NCI-H226 (cell line): ENCODE results near the gene TM4SF1.

Source experiments
- DNase-seq: peaks from one replicate; pipeline ENCODE4 v3.0.0-alpha.2; 2015

Gene TM4SF1, protein sequence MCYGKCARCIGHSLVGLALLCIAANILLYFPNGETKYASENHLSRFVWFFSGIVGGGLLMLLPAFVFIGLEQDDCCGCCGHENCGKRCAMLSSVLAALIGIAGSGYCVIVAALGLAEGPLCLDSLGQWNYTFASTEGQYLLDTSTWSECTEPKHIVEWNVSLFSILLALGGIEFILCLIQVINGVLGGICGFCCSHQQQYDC

DNA sequence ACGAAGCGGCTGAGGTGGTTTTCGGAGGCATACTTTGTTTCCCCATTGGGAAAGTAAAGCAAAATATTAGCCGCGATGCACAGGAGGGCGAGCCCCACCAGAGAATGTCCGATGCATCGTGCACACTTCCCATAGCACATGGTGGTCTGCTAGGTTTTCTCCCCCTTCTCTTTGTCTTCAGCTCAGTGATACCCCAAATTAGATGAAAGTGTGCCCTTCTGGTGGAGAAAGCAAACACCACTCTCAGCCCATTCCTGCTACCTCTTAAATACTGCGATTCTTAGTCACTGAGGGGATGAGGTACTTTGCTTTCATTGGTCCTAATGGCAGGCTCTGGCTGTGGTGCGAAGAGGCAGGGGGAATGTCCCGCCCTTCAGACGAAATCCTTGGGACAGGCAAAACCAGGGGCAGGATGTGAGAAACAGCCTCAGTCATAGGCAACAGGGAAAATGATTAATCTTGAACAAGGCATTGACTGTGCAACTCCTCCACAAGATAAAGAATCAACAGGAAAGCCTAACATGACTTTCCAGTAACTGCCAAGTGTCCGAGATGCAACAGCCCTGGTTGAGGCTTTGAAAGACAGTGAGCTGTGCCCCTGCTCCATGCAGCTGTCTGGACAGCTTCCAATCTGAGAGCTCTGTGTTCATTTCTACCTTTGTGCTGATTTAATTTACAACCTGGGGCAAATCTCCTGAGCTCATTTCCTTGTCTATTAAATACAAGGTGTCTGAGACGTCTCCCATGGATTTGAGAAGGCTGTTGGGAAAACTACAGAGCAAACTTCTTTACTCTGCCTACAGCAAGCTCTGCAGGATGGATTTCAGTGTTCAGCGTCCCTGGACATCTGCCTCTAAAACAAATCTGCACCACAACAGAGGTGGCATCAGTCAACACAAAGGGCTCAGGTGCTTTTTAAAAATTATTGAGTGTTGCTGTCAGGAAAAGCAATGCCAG lies at the start of gene TM4SF1:
Gene TM4SF1, minus strand, starts transcription at position 242 of the 957 bp plus-strand sequence. Its CDS starts 102 bp downstream, at position 140.
- DNase-seq: peak; percentile 99

DNA sequence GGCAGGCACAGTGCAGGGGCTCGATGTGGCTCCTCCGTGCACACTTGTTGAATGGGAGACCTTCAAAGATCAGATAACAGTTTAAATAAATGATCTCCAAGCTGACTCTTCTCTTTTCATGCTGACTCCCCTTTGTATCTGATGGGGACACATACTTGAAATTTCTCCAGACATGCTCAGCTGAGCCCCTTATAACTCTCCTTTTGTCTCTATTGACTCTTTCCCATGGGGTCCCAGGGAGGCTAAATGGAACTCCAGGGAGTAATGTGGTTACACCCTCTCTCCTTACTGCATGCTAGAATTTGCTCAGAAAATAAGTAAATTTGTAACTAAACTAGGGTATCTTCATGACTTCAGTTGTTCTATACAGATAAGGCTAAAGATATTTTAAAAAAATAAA lies 48.9 kb upstream of the TM4SF1 start:
- DNase-seq: no peak

DNA sequence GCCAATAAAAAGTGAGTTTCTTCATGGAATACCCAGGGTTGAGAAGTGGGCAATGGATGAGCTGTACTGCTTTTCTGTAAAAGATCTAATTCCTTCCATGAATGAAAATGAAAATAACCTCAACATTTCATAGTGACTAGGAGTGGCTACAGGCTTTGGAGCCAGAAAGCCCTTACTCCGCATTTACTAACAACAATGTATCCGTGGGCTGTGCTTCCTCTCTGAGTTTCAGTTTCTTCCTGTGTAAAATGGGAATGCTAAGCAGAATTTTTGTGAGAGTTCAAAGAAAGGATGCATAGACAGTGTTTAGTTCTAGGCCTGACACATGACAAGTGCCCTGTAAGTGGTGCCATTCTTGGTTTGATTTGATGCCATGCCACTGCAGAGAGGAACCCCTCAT lies 47.5 kb upstream of the TM4SF1 start:
- DNase-seq: no peak

DNA sequence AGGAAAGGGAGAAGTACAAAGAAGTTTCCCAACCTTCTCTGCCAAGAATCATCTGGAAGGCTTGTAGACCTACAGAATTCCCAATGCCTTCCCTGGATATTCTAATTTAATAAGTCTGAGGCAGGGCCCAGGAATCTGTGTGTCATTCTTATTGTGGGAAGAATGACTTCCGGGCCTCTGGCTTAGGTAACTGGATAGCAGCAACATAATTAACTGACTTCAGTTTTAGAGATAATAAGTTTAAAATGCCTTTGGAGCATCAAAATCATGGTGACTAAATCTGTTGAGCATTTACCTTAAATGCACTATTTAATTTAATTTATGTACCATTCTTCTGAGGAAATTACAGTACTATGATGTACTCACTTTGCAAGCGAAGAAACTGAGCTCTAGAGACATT lies 44.3 kb upstream of the TM4SF1 start:
- DNase-seq: no peak

DNA sequence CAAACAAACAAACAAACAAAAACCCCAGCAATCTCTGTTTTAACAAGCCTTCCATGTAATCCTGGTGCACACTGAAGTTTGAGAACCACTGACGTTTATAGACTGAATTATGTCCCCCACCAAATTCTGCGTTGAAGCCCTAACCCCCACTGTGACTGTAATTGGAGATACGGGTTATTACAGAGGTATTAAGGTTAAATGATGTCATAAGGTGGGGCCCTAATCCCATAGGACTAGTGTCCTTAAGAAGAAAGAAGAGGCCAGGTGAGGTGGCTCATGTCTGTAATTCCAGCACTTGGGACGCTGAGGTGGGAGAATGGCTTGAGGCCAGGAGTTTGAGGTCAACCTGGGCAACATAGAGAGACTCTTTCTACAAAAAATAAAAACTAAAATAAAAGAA lies 42.4 kb upstream of the TM4SF1 start:
- DNase-seq: no peak

DNA sequence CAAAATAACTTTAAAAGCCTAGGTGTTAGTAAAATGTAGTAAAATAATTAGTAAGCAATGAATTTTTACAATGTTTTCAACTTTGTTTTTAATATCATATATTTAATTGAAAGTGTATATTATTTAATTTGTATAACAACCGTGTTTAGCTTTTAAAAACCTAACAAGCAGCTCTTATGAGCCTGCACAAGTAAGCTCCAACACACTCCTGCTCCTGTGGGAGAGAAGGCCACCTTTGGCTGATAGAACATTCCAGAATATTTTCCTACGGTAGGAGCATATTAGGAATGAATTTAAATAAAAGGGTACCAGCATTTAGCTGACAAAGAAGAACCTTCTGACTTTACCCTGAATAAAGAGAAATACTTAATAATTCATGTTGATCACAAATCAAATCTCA lies 40.3 kb upstream of the TM4SF1 start:
- no peak for DNase-seq

DNA sequence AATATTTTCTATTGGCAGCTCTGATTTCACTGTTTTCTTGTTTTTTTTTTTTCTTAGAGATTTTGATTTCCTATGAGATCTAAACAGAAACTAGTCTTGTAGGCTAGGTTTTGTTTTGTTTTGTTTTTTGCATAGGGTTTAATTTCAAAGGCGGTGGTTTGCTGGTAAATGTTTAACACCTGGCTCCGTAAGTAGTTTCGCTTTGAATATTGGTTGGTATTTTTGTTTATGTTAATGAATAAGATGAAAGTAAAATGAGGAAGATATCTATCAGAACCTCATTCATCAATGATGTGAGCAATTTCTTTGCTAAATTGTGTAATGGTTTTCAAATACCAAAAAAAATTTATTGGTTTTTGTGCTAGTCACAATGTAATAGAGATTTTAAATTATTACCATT lies 39.7 kb upstream of the TM4SF1 start:
- DNase-seq: no peak

DNA sequence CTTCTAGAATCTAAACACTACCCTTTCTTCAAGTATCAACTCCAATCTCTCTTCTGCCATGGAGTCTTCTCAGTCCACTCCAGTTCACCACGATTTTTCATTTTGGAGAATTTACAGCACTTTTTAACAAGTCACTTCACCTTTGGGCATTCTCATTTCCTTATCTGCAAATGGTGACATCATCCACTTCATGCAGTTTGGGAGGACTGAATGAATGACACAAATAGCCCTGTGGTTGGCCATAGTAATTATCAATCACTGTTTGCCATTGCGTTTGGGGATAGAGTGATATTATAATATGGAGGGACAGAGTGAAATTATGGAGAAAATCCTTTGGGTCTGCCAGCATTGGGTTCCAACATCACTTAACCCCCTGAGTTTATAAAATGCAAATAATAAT lies 38.0 kb upstream of the TM4SF1 start:
- no peak for DNase-seq

DNA sequence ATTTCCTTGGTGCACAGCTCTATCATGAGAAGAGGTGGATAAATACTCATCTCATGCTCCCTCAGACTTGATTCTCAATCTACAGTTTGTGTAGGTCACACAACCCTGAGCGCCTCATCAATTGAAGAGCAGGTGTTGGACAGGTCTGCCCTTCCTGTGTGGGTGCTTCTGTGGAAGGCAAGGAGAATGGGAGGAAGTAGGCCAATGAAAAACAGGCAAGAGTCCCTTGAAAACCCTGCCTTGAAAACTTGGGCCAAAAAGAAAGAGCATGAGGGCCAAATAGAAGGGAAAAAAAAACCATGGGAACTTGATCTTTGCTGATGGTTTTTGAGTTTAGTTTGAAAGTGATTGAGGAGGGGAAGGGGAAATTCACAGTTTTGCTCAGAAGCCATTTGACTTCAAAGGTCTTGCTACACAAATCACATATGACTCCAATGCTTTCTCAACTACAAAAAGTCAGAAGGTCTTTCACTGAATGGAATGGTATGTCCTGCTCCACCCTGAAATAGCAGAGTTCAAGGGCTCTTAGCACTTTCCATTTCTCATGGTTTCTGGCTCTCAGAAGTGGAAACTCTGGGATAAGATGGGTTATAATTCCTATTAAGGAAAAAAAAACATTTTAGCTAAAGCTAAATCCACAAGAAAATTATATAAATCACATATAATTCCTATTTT lies 37.2 kb upstream of the TM4SF1 start:
- no peak for DNase-seq

DNA sequence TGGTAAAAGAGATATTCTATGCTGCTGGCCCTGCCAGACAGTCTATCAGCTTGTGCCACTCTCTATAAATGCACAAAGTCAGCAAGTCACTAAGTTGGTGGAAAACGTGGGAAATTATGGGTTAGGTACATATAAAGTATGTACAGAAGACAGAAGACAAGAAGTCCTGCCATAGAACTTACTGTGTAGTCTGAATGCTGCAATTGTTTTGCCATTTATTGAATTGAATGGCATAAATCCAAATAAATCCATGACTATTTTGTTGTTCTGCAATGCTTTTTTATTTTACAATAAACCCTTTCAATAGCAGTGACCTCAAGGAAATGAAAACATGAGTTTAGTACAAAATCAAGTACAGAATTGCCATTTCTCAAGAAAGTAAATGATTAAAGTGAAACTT lies 34.1 kb upstream of the TM4SF1 start:
- no peak for DNase-seq

DNA sequence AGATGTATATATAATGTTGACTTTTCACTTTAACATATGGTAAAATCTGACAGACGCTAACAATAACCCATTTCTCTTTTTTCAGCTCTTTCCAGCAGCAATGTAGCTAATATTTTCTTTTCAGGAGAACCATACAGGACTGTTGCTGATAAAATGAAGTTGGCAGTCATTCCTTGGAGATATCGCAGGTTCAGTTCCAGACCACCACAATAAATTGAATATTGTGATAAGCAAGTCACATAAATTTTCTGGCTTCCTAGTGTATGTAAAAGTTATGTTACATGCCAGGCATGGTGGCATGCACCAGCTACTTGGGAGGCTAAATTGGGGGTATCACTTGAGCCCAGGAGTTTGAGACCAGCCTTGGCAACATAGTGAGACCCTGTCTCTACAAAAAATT lies 31.9 kb upstream of the TM4SF1 start:
- DNase-seq: no peak

DNA sequence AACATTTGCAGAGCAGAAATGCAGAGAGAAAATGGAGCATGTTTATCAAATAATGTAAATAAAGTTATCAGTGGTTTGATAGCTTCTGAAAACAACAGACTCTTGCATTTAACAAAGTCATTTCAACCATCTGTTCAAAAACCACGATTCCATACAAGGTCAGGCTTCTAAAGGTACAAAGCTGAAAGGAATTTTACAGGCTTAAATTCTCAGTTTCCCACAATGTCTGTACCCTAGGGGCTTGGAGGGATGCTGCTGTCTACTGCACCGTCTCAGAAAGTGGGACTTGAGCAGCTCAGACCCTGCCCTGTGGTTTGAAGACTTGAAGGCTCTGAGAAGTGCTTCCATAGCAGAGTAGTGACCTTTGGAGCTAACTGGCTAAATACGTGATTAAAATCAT lies 30.4 kb upstream of the TM4SF1 start:
- DNase-seq: peak; percentile 29

DNA sequence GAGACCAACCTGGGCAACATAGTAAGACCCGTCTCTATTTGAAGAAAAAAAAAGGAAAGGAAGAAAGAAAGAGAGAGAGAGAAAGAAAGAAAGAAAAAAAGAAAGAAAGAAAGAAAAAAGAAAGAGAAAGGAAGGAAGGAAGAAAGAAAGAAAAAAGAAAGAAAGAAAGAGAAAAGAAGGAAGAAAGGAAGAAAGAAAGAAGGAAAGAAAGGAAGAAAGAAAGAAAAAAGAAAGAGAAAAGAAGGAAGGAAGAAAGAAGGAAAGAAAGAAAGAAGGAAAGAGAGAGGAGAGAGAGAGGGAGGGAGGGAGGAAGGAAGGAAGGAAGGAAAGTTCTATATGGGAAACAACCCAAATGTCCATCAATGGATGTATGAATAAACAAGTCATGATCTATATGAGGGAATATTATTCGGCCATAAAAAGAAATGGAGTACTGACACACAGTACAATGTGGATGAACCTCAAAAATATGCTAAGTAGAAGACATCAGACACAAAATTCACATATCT lies 28.8 kb upstream of the TM4SF1 start:
- DNase-seq: no peak

DNA sequence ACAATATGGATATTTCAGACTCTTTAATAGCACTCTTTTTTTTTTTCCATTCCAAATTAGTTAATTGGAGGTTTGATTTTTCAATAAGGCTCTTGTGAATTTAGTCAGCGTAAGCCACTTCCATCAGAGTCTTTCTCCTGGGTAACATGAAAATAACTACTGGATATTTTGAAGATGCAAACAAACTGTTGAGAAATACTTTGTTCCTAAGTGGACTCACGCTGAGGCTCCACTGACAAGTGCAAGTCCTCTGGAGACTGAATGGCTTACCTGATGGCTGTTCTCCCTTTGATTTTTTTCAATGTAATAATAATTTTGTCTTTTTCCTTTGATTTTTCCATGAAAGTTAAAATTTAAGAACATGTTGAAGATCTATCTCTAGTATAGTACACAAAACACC lies 26.0 kb upstream of the TM4SF1 start:
- no peak for DNase-seq

DNA sequence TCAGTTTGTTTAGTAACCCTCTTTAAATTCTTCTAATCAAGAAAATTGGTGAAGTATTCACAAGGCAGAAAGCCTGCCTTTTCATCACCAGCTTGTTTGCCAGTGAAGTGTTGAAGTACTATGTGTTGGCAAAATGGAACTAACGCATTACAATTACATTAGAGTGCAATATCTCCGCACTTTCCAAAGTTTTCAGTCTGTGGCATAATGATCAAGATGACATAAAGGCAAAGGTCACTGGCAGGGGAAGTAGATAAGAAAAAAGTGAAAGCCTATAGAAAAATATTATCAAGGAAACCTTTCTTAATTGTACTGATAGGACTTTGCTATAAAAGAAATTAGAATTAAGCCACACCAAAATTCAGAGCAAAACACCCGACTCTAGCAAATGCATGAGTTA lies 25.0 kb upstream of the TM4SF1 start:
- DNase-seq: no peak

DNA sequence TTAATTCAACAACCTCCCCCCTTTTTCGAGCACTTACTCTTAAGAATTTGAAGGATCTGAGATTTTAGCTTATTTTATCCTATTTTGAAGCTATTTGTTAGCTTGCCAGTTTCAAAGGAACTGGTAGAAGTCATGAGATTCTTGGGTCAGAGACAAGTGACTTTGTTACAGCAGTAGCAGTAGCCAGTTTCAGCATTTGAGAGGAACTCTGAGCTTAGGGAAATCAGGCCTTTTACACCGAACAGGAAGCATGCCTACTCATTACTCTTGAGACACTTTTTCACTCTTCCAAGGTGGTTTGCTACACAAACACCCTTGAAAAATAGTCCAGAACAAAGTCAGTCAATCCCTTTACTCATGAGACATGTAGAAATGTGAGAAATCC lies 24.5 kb upstream of the TM4SF1 start:
- DNase-seq: peak; percentile 43

DNA sequence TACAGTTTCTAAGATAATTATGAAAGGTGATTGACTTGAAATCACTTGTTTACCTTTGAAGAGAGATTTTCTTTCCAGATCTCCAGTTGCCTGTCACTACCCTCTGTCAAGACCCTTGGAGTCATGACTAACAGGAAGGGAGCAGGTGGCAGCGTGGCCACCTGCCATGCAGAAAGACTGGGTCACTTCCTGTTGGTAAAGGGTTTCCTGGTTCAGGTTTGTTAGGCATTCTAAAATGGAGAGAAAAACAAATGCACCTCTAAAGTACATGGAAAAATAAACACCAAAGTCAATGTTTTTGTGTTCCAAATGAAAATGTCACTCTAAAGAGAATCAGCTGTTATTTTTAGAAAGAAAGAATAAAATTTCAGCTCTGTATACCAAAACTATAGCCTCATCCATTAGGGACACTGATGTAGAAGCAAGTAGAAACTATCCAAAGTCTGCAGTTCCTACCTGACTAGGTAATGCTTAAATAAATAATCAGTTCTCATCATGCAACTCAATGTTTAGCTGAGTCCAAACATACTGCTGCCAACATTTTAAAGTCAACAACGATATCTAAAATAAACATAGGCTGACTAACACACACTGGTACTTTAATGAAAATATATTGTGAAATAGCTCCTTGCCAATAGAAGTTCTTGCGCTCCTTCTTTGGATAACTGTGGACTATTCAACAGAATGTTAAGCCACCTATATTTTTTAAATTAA lies 23.9 kb upstream of the TM4SF1 start:
- DNase-seq: peak; percentile 78

DNA sequence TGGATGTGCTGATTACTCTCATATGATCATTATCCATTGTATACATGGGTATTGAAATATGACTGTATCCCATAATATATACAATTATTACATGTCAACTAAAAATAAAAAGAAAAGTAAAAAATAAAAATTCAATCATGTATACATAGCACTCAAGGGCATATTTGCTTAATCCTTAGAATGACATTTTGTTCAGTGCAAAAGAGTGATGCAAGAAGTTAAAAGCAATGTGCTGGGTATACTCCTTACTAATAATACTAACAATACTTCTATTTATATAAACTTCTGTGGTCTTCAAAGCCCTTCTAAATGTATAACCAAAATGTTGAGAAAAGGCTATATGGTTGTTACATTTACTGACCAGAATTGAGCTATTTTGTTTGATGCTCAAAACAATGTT lies 23.2 kb upstream of the TM4SF1 start:
- DNase-seq: no peak

DNA sequence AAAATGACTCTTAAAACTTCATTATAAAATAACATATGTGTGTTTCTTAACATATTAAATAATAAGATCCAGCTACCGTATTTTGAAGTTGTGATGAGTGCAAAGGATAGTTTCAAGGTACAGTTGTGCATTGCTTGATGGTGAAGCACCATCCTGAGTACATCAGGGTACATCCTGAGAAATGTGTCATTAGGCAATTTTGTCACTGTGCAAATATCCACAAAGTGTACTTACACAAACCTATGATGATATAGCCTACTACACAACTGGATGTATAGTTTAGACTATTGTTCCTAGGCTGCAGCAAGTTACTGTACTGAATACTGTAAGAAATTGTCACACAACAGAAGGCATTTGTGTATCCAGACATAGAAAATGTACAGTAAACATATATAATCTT lies 20.8 kb upstream of the TM4SF1 start:
- no peak for DNase-seq

DNA sequence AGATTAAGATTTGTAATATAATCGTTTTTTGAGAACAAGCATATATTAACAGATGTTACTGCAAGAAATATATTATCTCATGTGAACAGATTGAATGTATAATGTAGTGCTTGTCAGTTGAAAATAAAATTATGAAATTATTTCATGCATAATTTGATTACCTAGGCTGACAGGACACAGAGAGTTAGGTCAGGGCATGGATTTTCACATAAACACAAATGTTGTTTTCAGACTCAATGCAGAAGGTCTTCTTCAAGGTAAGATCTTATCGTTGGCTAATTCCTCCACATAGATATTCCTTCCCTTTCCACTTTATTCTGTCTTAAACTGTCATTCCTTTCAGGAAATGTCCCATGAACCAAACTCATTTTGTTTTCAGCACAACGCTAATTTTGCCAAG lies 20.1 kb upstream of the TM4SF1 start:
- no peak for DNase-seq

DNA sequence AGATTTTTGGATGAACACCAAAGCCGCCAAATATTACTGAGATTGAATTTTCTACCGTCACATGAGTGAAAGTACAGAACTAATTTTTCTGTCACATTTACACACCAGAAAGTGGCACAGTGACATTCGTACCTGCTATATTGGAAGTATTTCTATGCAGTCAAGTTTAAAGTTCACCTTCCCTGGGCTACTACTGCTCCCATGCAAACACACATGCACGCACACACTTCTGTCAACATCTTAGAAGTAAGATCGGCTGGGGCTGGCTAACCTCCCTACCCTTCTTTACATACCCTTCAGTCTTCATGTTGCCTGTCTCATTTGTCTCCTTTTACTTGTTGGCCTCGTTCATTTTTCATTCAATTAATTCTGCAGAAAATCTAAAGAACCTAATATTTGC lies 19.0 kb upstream of the TM4SF1 start:
- DNase-seq: no peak

DNA sequence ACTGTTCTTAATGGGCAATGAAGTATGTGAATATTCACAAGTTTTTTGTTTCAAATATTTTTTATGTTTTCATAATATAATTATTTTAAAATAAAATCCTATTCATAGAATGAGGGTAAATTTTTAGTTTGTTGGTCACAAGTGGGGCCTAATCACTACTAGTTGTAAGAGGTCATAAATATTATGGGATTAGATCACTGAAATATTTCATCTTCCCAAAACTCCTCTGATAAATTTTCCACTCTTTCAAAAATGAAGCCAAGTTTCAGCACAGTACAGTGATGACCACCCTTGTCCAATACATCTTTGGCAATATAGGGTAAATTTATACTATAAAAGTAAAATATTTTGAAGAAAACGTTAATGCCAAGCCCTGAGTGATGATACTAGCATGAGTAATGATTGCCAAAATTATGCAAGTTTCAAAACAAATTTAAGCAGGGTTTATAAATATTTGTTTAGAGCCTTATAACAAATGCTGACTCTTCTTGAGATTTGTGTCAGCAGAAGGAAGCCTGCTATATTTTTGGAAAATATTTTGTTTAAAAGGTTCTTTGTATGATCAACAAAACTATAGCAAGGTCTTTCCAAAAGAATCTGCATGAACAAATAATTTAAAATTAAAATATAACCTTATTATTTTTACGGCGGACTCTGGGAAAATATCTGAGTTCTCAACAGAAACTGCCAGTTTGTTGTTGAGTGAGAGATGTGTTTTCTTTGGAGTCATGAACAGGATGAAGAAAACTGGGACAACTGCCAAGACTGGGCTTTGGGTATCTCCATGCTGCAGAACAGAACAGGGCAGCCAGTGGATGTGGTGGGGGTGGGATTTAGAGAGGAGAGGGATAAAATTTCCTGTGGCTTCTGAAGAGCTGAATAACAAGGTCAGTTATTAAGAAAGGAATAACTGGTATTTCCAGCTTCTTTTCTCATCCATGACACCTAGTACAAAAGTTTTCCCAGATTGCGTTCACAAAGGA lies 17.9 kb upstream of the TM4SF1 start:
- DNase-seq: peak; percentile 53
